Ramos (cell line): ENCODE measurements around the gene FGR.

Source experiments
- in situ Hi-C: fragments of 300-500 bp; cut with MboI; formaldehyde crosslinking; loops from one replicate; pipeline ENCODE4 v1.14.3; 2022; ENCODE audit warnings: low sequenced_read_pairs; ENCODE audit not compliant: unreplicated experiment

FGR gene

DNA sequence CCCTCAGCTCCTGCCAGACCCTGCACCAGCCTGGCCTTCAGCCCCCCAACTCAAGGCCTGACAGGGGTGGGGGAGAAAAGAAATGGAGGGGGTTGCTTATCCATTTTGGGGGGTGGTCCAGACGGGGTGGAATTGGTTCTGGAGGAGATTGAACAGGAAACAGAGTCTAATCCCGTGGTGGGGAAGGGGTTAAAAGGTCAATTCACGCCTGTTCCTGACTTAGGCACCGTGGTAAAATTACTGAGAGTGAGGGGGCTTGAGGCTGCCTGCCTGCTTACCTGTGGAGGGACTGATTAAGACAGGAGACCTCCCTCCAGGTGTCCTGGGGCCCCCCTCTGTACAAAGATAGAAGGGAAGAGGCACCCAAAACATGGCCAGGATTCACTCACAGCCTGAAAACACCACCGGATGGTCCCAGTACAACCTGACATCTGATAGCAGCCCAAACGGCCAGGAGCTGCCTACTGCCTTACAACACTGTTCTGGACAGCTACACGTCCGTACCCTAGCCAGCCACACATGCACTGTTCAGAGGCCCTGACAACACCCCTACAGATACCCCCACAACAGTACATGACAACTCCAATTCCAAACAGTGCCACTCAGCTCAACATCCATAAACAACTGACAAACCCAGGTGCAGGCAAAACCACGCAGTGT is 62.8 kb downstream of the FGR start:
- in situ Hi-C loops: no loop called here

GRCh38 chr1:27571439-27572018 is 63.5 kb downstream of the FGR start:
- in situ Hi-C loops: no loop called here

DNA sequence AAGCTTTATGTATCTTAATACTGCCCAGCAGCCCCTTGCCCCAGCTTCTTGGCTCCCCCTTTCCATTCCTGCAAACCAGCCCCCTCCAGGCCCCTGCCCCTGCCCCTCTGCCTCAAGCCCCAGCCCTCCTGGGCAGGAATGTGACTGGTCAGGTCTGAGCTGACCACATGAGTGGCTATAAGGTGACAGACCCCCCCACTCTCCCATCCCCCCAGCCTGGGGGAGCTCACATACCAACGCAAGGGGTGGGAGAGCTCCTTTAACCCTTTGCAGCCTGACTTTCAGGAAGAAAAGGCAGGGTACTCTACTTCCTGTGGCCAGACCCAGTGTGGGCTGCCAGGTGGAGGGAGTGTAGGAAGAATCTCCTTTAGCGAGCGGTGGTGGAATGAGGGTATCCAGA is 64.2 kb downstream of the FGR start:
- in situ Hi-C loops: no loop called here

DNA sequence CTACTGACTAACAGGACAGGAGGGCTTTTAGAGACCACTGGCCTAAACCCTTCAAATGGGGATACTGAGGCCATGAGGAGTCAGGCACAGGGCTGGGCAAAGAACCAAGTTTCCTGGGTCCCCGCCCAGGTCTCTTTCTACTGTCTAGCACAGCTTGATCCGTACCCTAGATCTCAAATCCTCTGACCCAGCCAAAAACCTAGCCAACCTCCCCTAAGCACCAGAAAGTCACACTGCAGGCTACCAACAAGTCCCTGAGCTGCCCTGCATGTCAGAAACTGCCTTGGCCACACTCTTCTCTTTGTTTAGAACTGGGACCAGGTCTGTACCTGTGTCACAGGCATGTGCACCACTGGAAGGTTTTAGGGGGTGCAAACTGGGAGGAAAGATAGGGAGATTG is 64.6 kb downstream of the FGR start:
- in situ Hi-C loops: no loop called here

DNA sequence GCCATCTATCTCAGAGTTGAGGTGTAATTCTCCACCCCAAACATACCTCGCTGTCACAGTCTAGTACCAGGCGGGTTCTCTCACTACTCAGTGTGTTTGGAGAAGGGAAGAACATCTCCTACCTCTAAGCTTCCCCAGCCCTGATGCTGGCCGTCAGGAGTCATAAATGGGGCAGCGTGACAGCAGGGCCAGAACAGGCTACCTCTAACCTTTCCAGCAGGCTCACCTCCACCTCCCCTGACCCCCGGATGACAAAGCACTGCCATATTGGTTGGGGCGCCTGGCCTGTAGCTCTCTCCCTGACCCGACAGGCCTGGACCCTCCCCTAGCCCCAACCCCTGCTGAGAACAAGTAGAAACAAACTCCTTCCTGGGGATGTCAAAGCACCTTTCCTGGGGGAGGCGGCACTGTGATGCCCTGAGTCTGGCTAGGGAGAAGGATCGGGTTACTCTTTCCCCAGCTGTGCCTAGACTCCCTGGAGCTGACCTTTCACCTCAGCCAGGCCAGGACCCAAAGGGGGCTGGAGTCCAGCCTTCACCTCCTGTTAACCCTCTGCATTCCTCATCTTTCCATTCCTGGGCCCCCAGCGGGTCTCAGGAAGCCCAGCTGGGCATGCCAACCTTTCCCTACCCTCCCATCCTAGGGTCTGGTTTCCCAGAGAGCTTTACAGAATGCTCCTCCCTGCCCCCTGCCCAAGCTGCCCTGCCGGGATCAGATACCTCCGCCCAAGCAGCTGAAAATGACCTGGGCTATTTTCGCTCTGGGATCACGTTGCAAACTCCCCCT is 65.3 kb downstream of the FGR start:
- in situ Hi-C loops: no loop called here

GRCh38 chr1:27569088-27569460 is 65.9 kb downstream of the FGR start:
- in situ Hi-C loops: no loop called here

DNA sequence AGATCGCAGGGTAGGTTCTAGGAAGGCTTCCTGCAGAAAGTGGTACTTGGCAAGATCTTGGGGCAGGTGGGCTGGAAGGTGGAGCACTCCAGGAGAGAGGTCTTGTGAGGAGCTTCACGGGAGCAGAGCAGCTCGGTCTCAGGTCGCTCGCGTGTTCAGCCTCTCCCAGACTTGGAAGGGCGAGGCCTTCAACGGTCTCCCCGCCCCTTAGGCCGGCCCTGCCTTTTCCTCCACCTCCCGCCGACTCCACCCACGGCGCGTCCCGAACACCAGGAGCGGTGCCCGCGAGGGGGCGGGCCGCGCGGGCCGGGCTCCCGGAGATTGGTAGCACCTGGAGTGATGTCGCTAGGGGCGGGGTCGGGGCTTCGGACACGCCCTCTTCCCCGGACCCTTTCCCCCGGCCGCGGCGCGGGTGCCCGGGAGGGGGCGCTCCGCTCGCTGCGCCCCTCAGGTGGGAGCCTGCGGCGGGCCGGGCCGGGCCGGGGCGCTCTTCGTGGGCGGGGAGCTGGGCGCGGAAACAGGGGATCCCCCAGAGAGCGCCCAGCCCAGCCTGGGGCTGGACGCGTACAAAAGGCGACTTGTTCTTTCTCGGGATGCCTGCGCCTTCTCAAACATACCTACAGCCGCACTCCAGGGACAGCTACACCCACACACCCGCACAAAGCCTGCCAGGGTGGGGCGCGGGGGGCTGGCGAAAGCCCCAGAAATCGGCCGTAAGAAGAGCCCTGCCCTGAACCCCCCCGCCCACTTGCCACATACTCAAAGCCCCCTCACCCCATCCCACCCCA is 66.5 kb downstream of the FGR start:
- in situ Hi-C loops: no loop called here

- in situ Hi-C loops: no loop called here
Measured at GRCh38 chr1:27567971-27568299, 67.0 kb downstream of the FGR start.

GRCh38 chr1:27567146-27567526 is 67.8 kb downstream of the FGR start:
- in situ Hi-C loops: no loop called here

DNA sequence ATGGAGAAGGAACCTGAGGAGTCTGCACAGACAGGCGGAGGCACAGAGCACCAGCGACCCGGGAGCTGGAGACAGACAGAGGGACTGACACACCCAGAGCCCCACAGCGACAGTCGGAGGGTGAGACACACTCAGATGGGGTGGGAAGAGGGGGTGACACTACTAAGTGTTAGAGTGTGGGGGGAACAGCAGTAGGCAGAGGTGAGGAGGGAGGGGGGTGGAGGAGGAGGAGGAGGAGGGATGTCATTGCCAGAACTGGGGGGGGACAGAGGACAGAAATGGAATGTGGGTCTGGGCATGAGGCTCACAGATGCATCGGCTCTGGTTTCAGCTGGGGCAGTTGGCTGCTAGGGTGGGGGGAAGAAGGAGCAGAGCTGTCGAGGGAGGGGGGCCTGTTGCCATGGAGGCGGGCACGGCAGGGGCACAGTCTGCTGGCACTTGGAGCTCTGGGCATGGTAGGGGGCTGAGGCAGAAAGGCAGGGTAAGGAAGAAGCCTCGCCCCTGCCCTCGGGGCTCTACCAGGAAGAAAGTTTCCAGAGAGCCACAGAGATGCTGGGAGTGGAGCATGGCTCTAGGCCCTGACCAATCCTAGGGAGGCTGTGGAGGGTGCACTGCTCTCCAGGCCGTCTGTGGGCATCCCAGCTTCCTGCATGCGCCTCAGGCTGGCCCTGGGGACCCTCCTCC is 68.4 kb downstream of the FGR start:
- in situ Hi-C loops: no loop called here

- in situ Hi-C loops: no loop called here
Measured at GRCh38 chr1:27564710-27565649, 70.0 kb downstream of the FGR start.

GRCh38 chr1:27563591-27564471 is 71.2 kb downstream of the FGR start:
- in situ Hi-C loops: no loop called here

DNA sequence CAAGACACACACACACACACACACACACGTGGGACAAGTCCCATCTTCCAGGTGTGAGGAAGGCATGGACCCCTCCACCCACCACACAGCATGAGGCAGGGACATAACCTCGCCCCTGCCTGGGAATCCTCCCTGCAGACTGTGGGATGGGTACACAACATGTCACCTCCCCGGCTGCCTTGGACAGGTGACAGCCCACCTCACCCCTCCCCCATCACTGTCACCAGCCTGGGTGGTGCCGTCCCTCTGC is 71.7 kb downstream of the FGR start:
- in situ Hi-C loops: no loop called here

GRCh38 chr1:27562534-27563340 is 72.2 kb downstream of the FGR start:
- in situ Hi-C loops: no loop called here
